GM23338 (cell line): Measurements from ENCODE around the gene IL36B. TPM values are rescaled to one million over a fixed set of nuclear protein-coding genes. Genes with fewer than 3 reads are reported as not detected.

ENCODE experiments used
- ATAC-seq: fragments of 200-7000 bp; cut with Tn5 transposase; 3 replicates; pipeline ENCODE4 v1.9.1; 2020
- DNase-seq: peaks from one replicate; pipeline ENCODE4 v3.0.0-alpha.2; 2015; ENCODE audit warnings: low spot score
- H2AFZ ChIP-seq: fragments of 200-600 bp; sonication (generic); 2 replicates; pipeline ENCODE4 v1.8.0; 2016; ENCODE audit warnings: antibody characterized with exemption, mild to moderate bottlenecking, moderate library complexity
- H3F3A ChIP-seq: fragments of 200-600 bp; sonication (generic); replicated peaks from 2 replicates; pipeline ENCODE4 v1.8.0; 2017; ENCODE audit warnings: antibody characterized with exemption, mixed run types, low read depth
- H3K27ac ChIP-seq: fragments of 200-600 bp; sonication (generic); 2 replicates; pipeline ENCODE4 v1.6.1; 2016; ENCODE audit warnings: low read depth
- H3K27me3 ChIP-seq: fragments of 200-600 bp; sonication (generic); 2 replicates; pipeline ENCODE4 v1.8.0; 2016; ENCODE audit warnings: mild to moderate bottlenecking, mixed run types, moderate library complexity; ENCODE audit not compliant: insufficient read depth
- H3K36me3 ChIP-seq: fragments of 200-600 bp; sonication (generic); 2 replicates; pipeline ENCODE4 v1.8.0; 2016; ENCODE audit warnings: mild to moderate bottlenecking; ENCODE audit not compliant: insufficient read depth
- H3K4me1 ChIP-seq: fragments of 200-600 bp; sonication (generic); 2 replicates; pipeline ENCODE4 v1.8.0; 2016; ENCODE audit warnings: mild to moderate bottlenecking, moderate library complexity; ENCODE audit not compliant: insufficient read depth
- H3K4me2 ChIP-seq: fragments of 200-600 bp; sonication (generic); 2 replicates; pipeline ENCODE4 v1.7.1; 2017; ENCODE audit warnings: mixed run types
- H3K4me3 ChIP-seq: fragments of 200-600 bp; sonication (generic); 2 replicates; pipeline ENCODE4 v1.6.1; 2016; ENCODE audit warnings: mixed run types
- H3K79me2 ChIP-seq: fragments of 200-600 bp; sonication (generic); replicated peaks from 2 replicates; pipeline ENCODE4 v1.8.0; 2017; ENCODE audit warnings: mild to moderate bottlenecking; ENCODE audit not compliant: insufficient read depth
- H3K9me2 ChIP-seq: fragments of 200-600 bp; sonication (generic); 2 replicates; pipeline ENCODE4 v1.8.0; 2017; ENCODE audit not compliant: insufficient read depth
- H4K20me1 ChIP-seq: fragments of 200-600 bp; sonication (generic); replicated peaks from 2 replicates; pipeline ENCODE4 v1.8.0; 2017; ENCODE audit warnings: mild to moderate bottlenecking; ENCODE audit not compliant: insufficient read depth
- H3K27ac Mint-ChIP-seq: 2 replicates; pipeline ENCODE4 v1.8.0; 2020; ENCODE audit warnings: inconsistent platforms, mild to moderate bottlenecking, moderate library complexity, mixed read lengths
- H3K27me3 Mint-ChIP-seq: 3 replicates; pipeline ENCODE4 v1.8.0; 2022; ENCODE audit warnings: low read depth, mild to moderate bottlenecking, moderate library complexity, mixed read lengths, inconsistent platforms; ENCODE audit not compliant: insufficient read depth, poor library complexity
- H3K36me3 Mint-ChIP-seq: 3 replicates; pipeline ENCODE4 v1.8.0; 2021; ENCODE audit warnings: low read depth, mild to moderate bottlenecking, inconsistent platforms, moderate library complexity, mixed read lengths
- H3K4me1 Mint-ChIP-seq: 3 replicates; pipeline ENCODE4 v1.8.0; 2020; ENCODE audit warnings: mild to moderate bottlenecking, inconsistent platforms, mixed read lengths
- H3K4me3 Mint-ChIP-seq: 3 replicates; pipeline ENCODE4 v1.8.0; 2021; ENCODE audit warnings: moderate library complexity, mild to moderate bottlenecking, inconsistent platforms, mixed read lengths
- H3K9me3 Mint-ChIP-seq: 3 replicates; pipeline ENCODE4 v1.8.0; 2020; ENCODE audit warnings: moderate library complexity, mild to moderate bottlenecking, inconsistent platforms, mixed read lengths
- CREB1 ChIP-seq: fragments of 250-450 bp; sonication (Bioruptor Pico); IDR thresholded peaks from 2 replicates; pipeline ENCODE4 v1.5.0; 2020; ENCODE audit warnings: low read depth, mild to moderate bottlenecking, moderate library complexity
- POLR2AphosphoS5 ChIP-seq: IDR thresholded peaks from 2 replicates; pipeline ENCODE4 v1.6.1; 2016; ENCODE audit warnings: antibody characterized with exemption, low read depth
- ZNF114 ChIP-seq: fragments of 250-450 bp; sonication (Bioruptor Pico); IDR thresholded peaks from 2 replicates; pipeline ENCODE4 v1.5.0; 2020; ENCODE audit warnings: mild to moderate bottlenecking, moderate library complexity
- ZNF331 ChIP-seq: fragments of 250-450 bp; sonication (Bioruptor Pico); IDR thresholded peaks from 2 replicates; pipeline ENCODE4 v1.5.0; 2020; ENCODE audit warnings: low read depth, mild to moderate bottlenecking, moderate library complexity
- polyA plus RNA-seq: library from polyadenylated mRNA; unstranded; fragments of >200 nt; fragmentation: Nextera tagmentation; extraction: Ambion mirVana; gene quantifications from 2 replicates; pipeline ENCODE4 v1.2.1, GENCODE V29; 2016
- total RNA-seq: library from RNA; depleted of rRNA; stranded (reverse); fragments of >200 nt; shearing (Covaris generic); gene quantifications from 2 replicates; pipeline ENCODE4 v1.2.3, GENCODE V29; 2014
- TF ChIP-seq, protein P1 (sequence below): fragments of 250-450 bp; sonication (Bioruptor Pico); IDR thresholded peaks from 2 replicates; pipeline ENCODE4 v1.5.0; 2020; ENCODE audit warnings: mild to moderate bottlenecking, moderate library complexity
- TF ChIP-seq, protein P2 (sequence below), 2 experiments: fragments of 200-600 bp in 1 of 2; sonication (generic) in 1 of 2; conservative IDR thresholded peaks; 2 replicates each; pipeline versions ENCODE4 v1.5.1 to v1.6.1; 2016 to 2017; ENCODE audit warnings: antibody characterized with exemption in 2 of 2, low read depth in 2 of 2, mild to moderate bottlenecking in 2 of 2, moderate library complexity in 1 of 2
- TF ChIP-seq, protein P3 (sequence below): IDR thresholded peaks from 2 replicates; pipeline ENCODE4 v1.6.1; 2016; ENCODE audit warnings: antibody characterized with exemption

IL36B gene
- total and polyA plus RNA-seq, 2 experiments from 2014 or later = not detected

DNA sequence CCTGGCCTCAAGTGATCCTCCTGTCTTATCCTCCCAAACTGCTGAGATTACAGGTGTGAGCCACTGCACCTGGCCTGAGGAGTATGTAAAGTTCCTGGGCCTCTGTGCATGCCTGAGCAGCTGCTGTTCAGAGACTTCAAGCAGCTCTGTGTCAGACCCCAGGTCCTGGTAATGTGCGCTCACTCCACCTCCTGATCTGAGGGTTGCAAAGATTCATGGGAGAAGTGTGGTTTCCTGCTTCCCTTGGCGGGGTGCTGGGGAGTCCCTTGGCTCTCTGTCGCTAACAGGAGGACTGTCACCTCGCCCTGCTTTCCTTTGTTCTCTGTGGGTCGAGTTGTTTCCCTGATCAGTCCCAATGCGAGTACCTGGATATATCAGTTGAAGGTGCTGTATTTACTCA lies 56.0 kb downstream of the IL36B start:
- no peak for TF ChIP-seq POLR2AphosphoS5
- no peak for TF ChIP-seq ZNF331 (CRISPR knock-in tag)
- TF ChIP-seq, protein P1, sequence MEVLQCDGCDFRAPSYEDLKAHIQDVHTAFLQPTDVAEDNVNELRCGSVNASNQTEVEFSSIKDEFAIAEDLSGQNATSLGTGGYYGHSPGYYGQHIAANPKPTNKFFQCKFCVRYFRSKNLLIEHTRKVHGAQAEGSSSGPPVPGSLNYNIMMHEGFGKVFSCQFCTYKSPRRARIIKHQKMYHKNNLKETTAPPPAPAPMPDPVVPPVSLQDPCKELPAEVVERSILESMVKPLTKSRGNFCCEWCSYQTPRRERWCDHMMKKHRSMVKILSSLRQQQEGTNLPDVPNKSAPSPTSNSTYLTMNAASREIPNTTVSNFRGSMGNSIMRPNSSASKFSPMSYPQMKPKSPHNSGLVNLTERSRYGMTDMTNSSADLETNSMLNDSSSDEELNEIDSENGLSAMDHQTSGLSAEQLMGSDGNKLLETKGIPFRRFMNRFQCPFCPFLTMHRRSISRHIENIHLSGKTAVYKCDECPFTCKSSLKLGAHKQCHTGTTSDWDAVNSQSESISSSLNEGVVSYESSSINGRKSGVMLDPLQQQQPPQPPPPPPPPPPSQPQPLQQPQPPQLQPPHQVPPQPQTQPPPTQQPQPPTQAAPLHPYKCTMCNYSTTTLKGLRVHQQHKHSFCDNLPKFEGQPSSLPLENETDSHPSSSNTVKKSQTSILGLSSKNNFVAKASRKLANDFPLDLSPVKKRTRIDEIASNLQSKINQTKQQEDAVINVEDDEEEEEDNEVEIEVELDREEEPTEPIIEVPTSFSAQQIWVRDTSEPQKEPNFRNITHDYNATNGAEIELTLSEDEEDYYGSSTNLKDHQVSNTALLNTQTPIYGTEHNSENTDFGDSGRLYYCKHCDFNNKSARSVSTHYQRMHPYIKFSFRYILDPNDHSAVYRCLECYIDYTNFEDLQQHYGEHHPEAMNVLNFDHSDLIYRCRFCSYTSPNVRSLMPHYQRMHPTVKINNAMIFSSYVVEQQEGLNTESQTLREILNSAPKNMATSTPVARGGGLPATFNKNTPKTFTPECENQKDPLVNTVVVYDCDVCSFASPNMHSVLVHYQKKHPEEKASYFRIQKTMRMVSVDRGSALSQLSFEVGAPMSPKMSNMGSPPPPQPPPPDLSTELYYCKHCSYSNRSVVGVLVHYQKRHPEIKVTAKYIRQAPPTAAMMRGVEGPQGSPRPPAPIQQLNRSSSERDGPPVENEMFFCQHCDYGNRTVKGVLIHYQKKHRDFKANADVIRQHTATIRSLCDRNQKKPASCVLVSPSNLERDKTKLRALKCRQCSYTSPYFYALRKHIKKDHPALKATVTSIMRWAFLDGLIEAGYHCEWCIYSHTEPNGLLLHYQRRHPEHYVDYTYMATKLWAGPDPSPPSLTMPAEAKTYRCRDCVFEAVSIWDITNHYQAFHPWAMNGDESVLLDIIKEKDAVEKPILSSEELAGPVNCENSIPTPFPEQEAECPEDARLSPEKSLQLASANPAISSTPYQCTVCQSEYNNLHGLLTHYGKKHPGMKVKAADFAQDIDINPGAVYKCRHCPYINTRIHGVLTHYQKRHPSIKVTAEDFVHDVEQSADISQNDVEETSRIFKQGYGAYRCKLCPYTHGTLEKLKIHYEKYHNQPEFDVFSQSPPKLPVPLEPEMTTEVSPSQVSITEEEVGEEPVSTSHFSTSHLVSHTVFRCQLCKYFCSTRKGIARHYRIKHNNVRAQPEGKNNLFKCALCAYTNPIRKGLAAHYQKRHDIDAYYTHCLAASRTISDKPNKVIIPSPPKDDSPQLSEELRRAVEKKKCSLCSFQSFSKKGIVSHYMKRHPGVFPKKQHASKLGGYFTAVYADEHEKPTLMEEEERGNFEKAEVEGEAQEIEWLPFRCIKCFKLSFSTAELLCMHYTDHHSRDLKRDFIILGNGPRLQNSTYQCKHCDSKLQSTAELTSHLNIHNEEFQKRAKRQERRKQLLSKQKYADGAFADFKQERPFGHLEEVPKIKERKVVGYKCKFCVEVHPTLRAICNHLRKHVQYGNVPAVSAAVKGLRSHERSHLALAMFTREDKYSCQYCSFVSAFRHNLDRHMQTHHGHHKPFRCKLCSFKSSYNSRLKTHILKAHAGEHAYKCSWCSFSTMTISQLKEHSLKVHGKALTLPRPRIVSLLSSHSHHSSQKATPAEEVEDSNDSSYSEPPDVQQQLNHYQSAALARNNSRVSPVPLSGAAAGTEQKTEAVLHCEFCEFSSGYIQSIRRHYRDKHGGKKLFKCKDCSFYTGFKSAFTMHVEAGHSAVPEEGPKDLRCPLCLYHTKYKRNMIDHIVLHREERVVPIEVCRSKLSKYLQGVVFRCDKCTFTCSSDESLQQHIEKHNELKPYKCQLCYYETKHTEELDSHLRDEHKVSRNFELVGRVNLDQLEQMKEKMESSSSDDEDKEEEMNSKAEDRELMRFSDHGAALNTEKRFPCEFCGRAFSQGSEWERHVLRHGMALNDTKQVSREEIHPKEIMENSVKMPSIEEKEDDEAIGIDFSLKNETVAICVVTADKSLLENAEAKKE = no peak
- no peak for TF ChIP-seq CREB1
- TF ChIP-seq, protein P2, sequence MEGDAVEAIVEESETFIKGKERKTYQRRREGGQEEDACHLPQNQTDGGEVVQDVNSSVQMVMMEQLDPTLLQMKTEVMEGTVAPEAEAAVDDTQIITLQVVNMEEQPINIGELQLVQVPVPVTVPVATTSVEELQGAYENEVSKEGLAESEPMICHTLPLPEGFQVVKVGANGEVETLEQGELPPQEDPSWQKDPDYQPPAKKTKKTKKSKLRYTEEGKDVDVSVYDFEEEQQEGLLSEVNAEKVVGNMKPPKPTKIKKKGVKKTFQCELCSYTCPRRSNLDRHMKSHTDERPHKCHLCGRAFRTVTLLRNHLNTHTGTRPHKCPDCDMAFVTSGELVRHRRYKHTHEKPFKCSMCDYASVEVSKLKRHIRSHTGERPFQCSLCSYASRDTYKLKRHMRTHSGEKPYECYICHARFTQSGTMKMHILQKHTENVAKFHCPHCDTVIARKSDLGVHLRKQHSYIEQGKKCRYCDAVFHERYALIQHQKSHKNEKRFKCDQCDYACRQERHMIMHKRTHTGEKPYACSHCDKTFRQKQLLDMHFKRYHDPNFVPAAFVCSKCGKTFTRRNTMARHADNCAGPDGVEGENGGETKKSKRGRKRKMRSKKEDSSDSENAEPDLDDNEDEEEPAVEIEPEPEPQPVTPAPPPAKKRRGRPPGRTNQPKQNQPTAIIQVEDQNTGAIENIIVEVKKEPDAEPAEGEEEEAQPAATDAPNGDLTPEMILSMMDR (conservative IDR thresholded peaks at IDR 0.05; ENCODE audit: low read depth in 2 of 2) = no peak
- no peak for TF ChIP-seq ZNF114 (CRISPR knock-in tag)
- TF ChIP-seq, protein P3, sequence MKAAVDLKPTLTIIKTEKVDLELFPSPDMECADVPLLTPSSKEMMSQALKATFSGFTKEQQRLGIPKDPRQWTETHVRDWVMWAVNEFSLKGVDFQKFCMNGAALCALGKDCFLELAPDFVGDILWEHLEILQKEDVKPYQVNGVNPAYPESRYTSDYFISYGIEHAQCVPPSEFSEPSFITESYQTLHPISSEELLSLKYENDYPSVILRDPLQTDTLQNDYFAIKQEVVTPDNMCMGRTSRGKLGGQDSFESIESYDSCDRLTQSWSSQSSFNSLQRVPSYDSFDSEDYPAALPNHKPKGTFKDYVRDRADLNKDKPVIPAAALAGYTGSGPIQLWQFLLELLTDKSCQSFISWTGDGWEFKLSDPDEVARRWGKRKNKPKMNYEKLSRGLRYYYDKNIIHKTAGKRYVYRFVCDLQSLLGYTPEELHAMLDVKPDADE = no peak
- H3K27ac Mint-ChIP-seq = no peak overlapping the region
- H3K36me3 Mint-ChIP-seq = peaks cover 7% of the 10 kb centered on the region; the same call in 2 of the 3 replicates
- Histone ChIP-seq H3K4me1 (no peaks in the 10 kb centered on the region), H3K27ac (no peak overlapping the region), H3F3A (no peaks in the 10 kb centered on the region), H3K4me2 (no peak overlapping the region), H3K36me3 (no peaks in the 10 kb centered on the region), H4K20me1 (no peaks in the 10 kb centered on the region), H3K79me2 (no peaks in the 10 kb centered on the region), H2AFZ (peak overlapping the region; percentile 85; the same call in 1 of the 2 replicates), H3K4me3 (no peak overlapping the region), H3K27me3 (no peaks in the 10 kb centered on the region), H3K9me2 (peaks cover 5% of the 10 kb centered on the region; the same call in 1 of the 2 replicates)
- H3K4me3 Mint-ChIP-seq = no peak overlapping the region
- DNase-seq (peak; percentile 0), ATAC-seq (no peak)
- peaks cover 2% of the 10 kb centered on the region for H3K27me3 Mint-ChIP-seq
- no peaks in the 10 kb centered on the region for H3K4me1 Mint-ChIP-seq
- peaks cover 40% of the 10 kb centered on the region for H3K9me3 Mint-ChIP-seq
